Smooth muscle cell (in vitro differentiated cells): ENCODE results near the gene PALLD. TPM values are rescaled to one million over a fixed set of nuclear protein-coding genes. Genes with fewer than 3 reads are reported as not detected.

Experiments
- DNase-seq: peaks from one replicate; lab custom pipeline; 2025; ENCODE audit not compliant: unreplicated experiment; lab: John Stamatoyannopoulos, UW
- H2AFZ ChIP-seq: fragments of 200-600 bp; sonication (generic); 2 replicates; pipeline ENCODE4 v1.6.0; 2016; ENCODE audit warnings: antibody characterized with exemption, low read depth, mild to moderate bottlenecking
- H3F3A ChIP-seq: fragments of 200-600 bp; sonication (generic); 2 replicates; pipeline ENCODE4 v1.6.0; 2017; ENCODE audit warnings: antibody characterized with exemption, low read depth
- H3K27ac ChIP-seq: fragments of 200-600 bp; sonication (generic); 2 replicates; pipeline ENCODE4 v1.5.1; 2016; ENCODE audit warnings: low read depth, mild to moderate bottlenecking
- H3K27me3 ChIP-seq: fragments of 200-600 bp; sonication (generic); 2 replicates; pipeline ENCODE4 v1.6.1; 2016; ENCODE audit warnings: low read depth, mild to moderate bottlenecking
- H3K36me3 ChIP-seq: fragments of 200-600 bp; sonication (generic); 2 replicates; pipeline ENCODE4 v1.5.1; 2016; ENCODE audit warnings: low read depth
- H3K4me1 ChIP-seq: fragments of 200-600 bp; sonication (generic); 2 replicates; pipeline ENCODE4 v1.5.1; 2016; ENCODE audit warnings: low read depth
- H3K4me2 ChIP-seq: fragments of 200-600 bp; sonication (generic); 2 replicates; pipeline ENCODE4 v1.6.0; 2016; ENCODE audit warnings: mild to moderate bottlenecking
- H3K4me3 ChIP-seq: fragments of 200-600 bp; sonication (generic); 2 replicates; pipeline ENCODE4 v1.5.1; 2016; ENCODE audit warnings: mild to moderate bottlenecking
- H3K79me2 ChIP-seq: fragments of 200-600 bp; sonication (generic); 2 replicates; pipeline ENCODE4 v1.6.0; 2016; ENCODE audit warnings: low read depth, mild to moderate bottlenecking
- H3K9ac ChIP-seq: fragments of 200-600 bp; sonication (generic); 2 replicates; pipeline ENCODE4 v1.6.0; 2016; ENCODE audit warnings: low read depth
- H3K9me3 ChIP-seq: fragments of 200-600 bp; sonication (generic); replicated peaks from 2 replicates; pipeline ENCODE4 v1.5.1; 2016; ENCODE audit warnings: low read depth
- H4K20me1 ChIP-seq: fragments of 200-600 bp; sonication (generic); 2 replicates; pipeline ENCODE4 v1.6.0; 2016; ENCODE audit warnings: low read depth
- WGBS: methylation state at CpG from one replicate; pipeline ENCODE4 v1.1.7; 2016; ENCODE audit warnings: low lambda C conversion rate; 5-methylcytosine and 5-hydroxymethylcytosine counted together
- polyA plus RNA-seq: library from polyadenylated mRNA; unstranded; fragments of >200 nt; fragmentation: Nextera tagmentation; extraction: Ambion mirVana; gene quantifications from 2 replicates; pipeline ENCODE4 v1.2.1, GENCODE V29; 2016
- total RNA-seq: library from RNA; depleted of rRNA; stranded (reverse); fragments of >200 nt; gene quantifications from 2 replicates; pipeline ENCODE4 v1.2.3, GENCODE V29; 2014
- TF ChIP-seq, protein P1 (sequence below): fragments of 200-600 bp; sonication (generic); IDR thresholded peaks from 2 replicates; pipeline ENCODE4 v1.5.1; 2017; ENCODE audit warnings: borderline replicate concordance, mild to moderate bottlenecking, antibody characterized with exemption; ENCODE audit not compliant: insufficient read depth, poor library complexity, severe bottlenecking

PALLD gene
- total and polyA plus RNA-seq, 2 experiments from 2014 or later: 354 to 415 TPM

DNA sequence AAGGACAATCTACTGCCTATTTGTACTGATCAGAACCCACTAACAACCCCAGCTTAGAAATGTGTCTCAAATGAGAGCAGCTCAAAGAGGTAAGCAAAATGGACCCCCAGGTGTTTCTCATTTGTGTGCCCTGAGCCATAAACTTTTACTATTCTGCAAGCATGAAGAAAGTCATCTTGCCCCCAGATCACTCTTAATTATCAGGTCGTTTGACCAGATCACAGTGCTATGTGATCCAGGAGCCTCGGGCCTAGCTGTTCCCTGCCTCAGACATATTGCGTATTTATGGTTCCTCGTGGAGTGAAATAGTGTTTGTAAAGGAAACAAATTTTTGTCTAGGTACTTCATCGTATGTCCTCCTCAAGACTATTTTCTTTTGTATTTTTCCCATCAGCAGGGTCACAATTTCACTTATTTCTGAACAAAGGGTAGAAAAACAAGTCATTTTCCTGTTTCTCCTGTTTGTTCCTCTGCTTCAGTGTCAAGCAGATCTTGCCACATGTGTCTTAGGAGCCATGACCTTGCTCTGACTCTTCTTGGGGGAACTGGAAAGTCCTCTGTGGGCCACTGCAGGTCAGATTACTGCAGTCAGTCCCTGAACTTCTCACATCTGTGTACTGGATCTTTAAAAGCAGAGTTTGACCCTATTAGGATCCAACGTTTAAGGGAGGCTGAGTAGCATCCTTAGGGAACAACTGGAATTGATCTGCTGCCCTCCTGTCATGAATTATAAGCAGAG is 194.9 kb downstream of the PALLD start:
- no peaks in the 10 kb centered on the region for H3K27me3 ChIP-seq
- no peaks in the 10 kb centered on the region for H3K36me3 ChIP-seq
- H3K9ac ChIP-seq: peak overlapping the region; percentile 99
- H3K9me3 ChIP-seq: no peaks in the 10 kb centered on the region
- H3K4me2 ChIP-seq: peak overlapping the region; percentile 6
- H3K79me2 ChIP-seq: peaks cover 31% of the 10 kb centered on the region
- TF ChIP-seq, protein P1, sequence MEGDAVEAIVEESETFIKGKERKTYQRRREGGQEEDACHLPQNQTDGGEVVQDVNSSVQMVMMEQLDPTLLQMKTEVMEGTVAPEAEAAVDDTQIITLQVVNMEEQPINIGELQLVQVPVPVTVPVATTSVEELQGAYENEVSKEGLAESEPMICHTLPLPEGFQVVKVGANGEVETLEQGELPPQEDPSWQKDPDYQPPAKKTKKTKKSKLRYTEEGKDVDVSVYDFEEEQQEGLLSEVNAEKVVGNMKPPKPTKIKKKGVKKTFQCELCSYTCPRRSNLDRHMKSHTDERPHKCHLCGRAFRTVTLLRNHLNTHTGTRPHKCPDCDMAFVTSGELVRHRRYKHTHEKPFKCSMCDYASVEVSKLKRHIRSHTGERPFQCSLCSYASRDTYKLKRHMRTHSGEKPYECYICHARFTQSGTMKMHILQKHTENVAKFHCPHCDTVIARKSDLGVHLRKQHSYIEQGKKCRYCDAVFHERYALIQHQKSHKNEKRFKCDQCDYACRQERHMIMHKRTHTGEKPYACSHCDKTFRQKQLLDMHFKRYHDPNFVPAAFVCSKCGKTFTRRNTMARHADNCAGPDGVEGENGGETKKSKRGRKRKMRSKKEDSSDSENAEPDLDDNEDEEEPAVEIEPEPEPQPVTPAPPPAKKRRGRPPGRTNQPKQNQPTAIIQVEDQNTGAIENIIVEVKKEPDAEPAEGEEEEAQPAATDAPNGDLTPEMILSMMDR: no peak
- 40% methylated on average over 6 of the region's 6 CpGs for WGBS
- no peaks in the 10 kb centered on the region for H4K20me1 ChIP-seq
- no peak overlapping the region for H2AFZ ChIP-seq
- peaks cover 42% of the 10 kb centered on the region for H3K4me1 ChIP-seq
- no peak overlapping the region for H3K4me3 ChIP-seq
- no peak for DNase-seq
- H3F3A ChIP-seq: peaks cover 58% of the 10 kb centered on the region
- peak overlapping the region; percentile 100 for H3K27ac ChIP-seq

GRCh38 chr4:168693750-168694490 is 197.1 kb downstream of the PALLD start:
- Histone ChIP-seq H3K4me3 (peak overlapping the region; percentile 9), H2AFZ (no peak overlapping the region), H3K9me3 (no peaks in the 10 kb centered on the region), H3K27me3 (no peaks in the 10 kb centered on the region), H3K27ac (peak overlapping the region; percentile 100), H3K36me3 (no peaks in the 10 kb centered on the region), H4K20me1 (no peaks in the 10 kb centered on the region), H3K9ac (peak overlapping the region; percentile 99), H3K4me2 (peak overlapping the region; percentile 71), H3K4me1 (peaks cover 42% of the 10 kb centered on the region), H3K79me2 (peaks cover 29% of the 10 kb centered on the region), H3F3A (peaks cover 54% of the 10 kb centered on the region)
- WGBS: 6% methylated on average over 8 of the region's 8 CpGs
- TF ChIP-seq, protein P1: no peak
- DNase-seq: no peak

DNA sequence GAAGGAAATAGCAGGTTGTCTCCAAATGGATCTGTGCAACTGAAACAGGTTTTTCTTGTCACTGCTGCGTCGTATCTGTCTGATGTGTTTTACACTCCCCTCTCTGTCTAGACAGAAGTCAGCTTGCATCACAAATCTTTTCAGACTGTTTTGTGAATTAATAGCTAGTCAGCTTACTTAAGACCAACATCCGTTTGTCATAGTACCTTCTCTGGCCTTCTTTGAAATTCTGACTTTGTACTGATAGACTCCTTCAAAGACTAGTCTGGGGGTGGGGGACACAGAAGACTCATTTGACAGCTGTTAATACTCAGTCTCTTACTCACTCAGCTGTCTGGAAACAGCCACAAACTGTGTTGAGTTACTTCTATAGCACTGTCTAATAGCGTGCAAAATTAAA is 197.8 kb downstream of the PALLD start:
- TF ChIP-seq, protein P1: no peak
- H3K4me3 ChIP-seq: no peak overlapping the region
- peak overlapping the region; percentile 71 for H3K4me2 ChIP-seq
- peaks cover 52% of the 10 kb centered on the region for H3F3A ChIP-seq
- peak overlapping the region; percentile 99 for H3K9ac ChIP-seq
- DNase-seq: no peak
- H2AFZ ChIP-seq: no peak overlapping the region
- H4K20me1 ChIP-seq: no peaks in the 10 kb centered on the region
- WGBS: under 1% methylated on average over 4 of the region's 4 CpGs
- H3K27me3 ChIP-seq: no peaks in the 10 kb centered on the region
- H3K4me1 ChIP-seq: peaks cover 42% of the 10 kb centered on the region
- peak overlapping the region; percentile 100 for H3K27ac ChIP-seq
- peaks cover 4% of the 10 kb centered on the region for H3K36me3 ChIP-seq
- H3K79me2 ChIP-seq: peaks cover 33% of the 10 kb centered on the region
- no peaks in the 10 kb centered on the region for H3K9me3 ChIP-seq
